ENCODE results near the gene PCYOX1L. TPM values are rescaled to one million over a fixed set of nuclear protein-coding genes. Genes with fewer than 3 reads are reported as not detected.
"Not testable (repeated sequence)": the region's sequence is repeated elsewhere in the genome, so short reads cannot be mapped to it uniquely, and the experiment has no call there.

The PCYOX1L gene
- total RNA-seq, 1 experiment from 2014 or later = 15.9 TPM

GRCh38 chr5:149391524-149391923 is 33.7 kb downstream of the PCYOX1L start:
- no peaks in the 10 kb centered on the region for H3K79me2 ChIP-seq (ENCODE audit: insufficient read depth, low read length)
- no peaks in the 10 kb centered on the region for H4K20me1 ChIP-seq (ENCODE audit: insufficient read depth)
- H3K4me1 ChIP-seq (ENCODE audit: control insufficient read depth in 1 of 2, insufficient read depth in 2 of 2, low read length in 2 of 2) = peaks cover 0 to 5% of the 10 kb centered on the region in 2 experiments; a peak in 1 of 4 replicates
- no peaks in the 10 kb centered on the region for H3K9me3 ChIP-seq (ENCODE audit: control insufficient read depth in 1 of 2, insufficient read depth in 1 of 2, low read depth in 1 of 2, low read length in 2 of 2)
- TF ChIP-seq RAD21 (IDR thresholded peaks at IDR 0.05; ENCODE audit: low read depth) (no peak), SRF (IDR thresholded peaks at IDR 0.05; ENCODE audit: low read depth) (no peak), SIN3A (IDR thresholded peaks at IDR 0.05; ENCODE audit: low read depth) (no peak), EZH2phosphoT487 (IDR thresholded peaks at IDR 0.05; ENCODE audit: borderline replicate concordance) (no peak)
- no peak overlapping the region for H3K4me3 ChIP-seq (replicated peaks in 1 of 2; ENCODE audit: low read depth in 1 of 2, low read length in 2 of 2)
- H3K9me2 ChIP-seq (ENCODE audit: insufficient read depth) = no peaks in the 10 kb centered on the region
- DNase-seq (ENCODE audit: low read depth, low spot score) = no peak
- no TSS peak for BruUV-seq (replicated peaks)
- H3K27ac ChIP-seq (ENCODE audit: low read depth, low read length) = no peak overlapping the region
- POLR2A ChIA-PET = no interaction called here
- H3K27me3 ChIP-seq (ENCODE audit: insufficient read depth, low read length) = no peaks in the 10 kb centered on the region
- H3K4me2 ChIP-seq (ENCODE audit: low read length) = no peak overlapping the region
- no peak overlapping the region for H3K9ac ChIP-seq (ENCODE audit: low read length)
- no peaks in the 10 kb centered on the region for H3K36me3 ChIP-seq (ENCODE audit: control insufficient read depth in 1 of 2, insufficient read depth in 2 of 2, low read length in 2 of 2)
- RAD21 ChIA-PET (ENCODE audit: low non-redundant PET in 1 of 2, low total read pairs in 2 of 2, uncharacterized antibody in 2 of 2, unreplicated experiment in 2 of 2) = no interaction called here
- CTCF ChIA-PET = no interaction called here
- ATAC-seq = no peak
- intact Hi-C loops (cut with micrococcal nuclease) = no loop called here
- no peak overlapping the region for H2AFZ ChIP-seq (ENCODE audit: low read depth, low read length, poor library complexity, severe bottlenecking)

GRCh38 chr5:149392718-149393117 is 34.9 kb downstream of the PCYOX1L start:
- intact Hi-C loops (cut with micrococcal nuclease) = no loop called here
- RAD21 ChIA-PET (ENCODE audit: low non-redundant PET in 1 of 2, low total read pairs in 2 of 2, uncharacterized antibody in 2 of 2, unreplicated experiment in 2 of 2) = no interaction called here
- Histone ChIP-seq H3K9me3 (ENCODE audit: control insufficient read depth in 1 of 2, insufficient read depth in 1 of 2, low read depth in 1 of 2, low read length in 2 of 2) (no peaks in the 10 kb centered on the region), H2AFZ (ENCODE audit: low read depth, low read length, poor library complexity, severe bottlenecking) (no peak overlapping the region), H3K36me3 (ENCODE audit: control insufficient read depth in 1 of 2, insufficient read depth in 2 of 2, low read length in 2 of 2) (no peaks in the 10 kb centered on the region), H3K9ac (ENCODE audit: low read length) (no peak overlapping the region), H3K4me2 (ENCODE audit: low read length) (no peak overlapping the region), H3K27me3 (ENCODE audit: insufficient read depth, low read length) (no peaks in the 10 kb centered on the region), H3K27ac (ENCODE audit: low read depth, low read length) (no peak overlapping the region), H3K9me2 (ENCODE audit: insufficient read depth) (no peaks in the 10 kb centered on the region), H3K79me2 (ENCODE audit: insufficient read depth, low read length) (no peaks in the 10 kb centered on the region), H3K4me3 (replicated peaks in 1 of 2; ENCODE audit: low read depth in 1 of 2, low read length in 2 of 2) (no peak overlapping the region), H4K20me1 (ENCODE audit: insufficient read depth) (no peaks in the 10 kb centered on the region), H3K4me1 (ENCODE audit: control insufficient read depth in 1 of 2, insufficient read depth in 2 of 2, low read length in 2 of 2) (peaks cover 0 to 5% of the 10 kb centered on the region in 2 experiments; a peak in 1 of 4 replicates)
- CTCF ChIA-PET = no interaction called here
- DNase-seq (ENCODE audit: low read depth, low spot score) (no peak), ATAC-seq (peak; percentile 67)
- no TSS peak for BruUV-seq (replicated peaks)
- POLR2A ChIA-PET = no interaction called here
- TF ChIP-seq POLR2AphosphoS5 (IDR thresholded peaks at IDR 0.05; ENCODE audit: low read depth, low read length) (no peak), ATF3 (IDR thresholded peaks at IDR 0.05) (no peak), ZBTB33 (IDR thresholded peaks at IDR 0.05; ENCODE audit: extremely low read depth, insufficient replicate concordance, low read length) (no peak), FOSL1 (IDR thresholded peaks at IDR 0.05; ENCODE audit: low read depth) (0 out of 2 replicates have a peak, but pooled peaks have one; percentile 19), YY1 (IDR thresholded peaks at IDR 0.05; ENCODE audit: extremely low read depth, insufficient replicate concordance, low read depth, low read length) (no peak), TCF7L2 (IDR thresholded peaks at IDR 0.05; ENCODE audit: borderline replicate concordance, extremely low read depth, insufficient read depth, insufficient read length) (no peak), ELF1 (IDR thresholded peaks at IDR 0.05; ENCODE audit: borderline replicate concordance, low read depth) (no peak), SIN3A (IDR thresholded peaks at IDR 0.05; ENCODE audit: low read depth) (no peak), CBX3 (IDR thresholded peaks at IDR 0.05; ENCODE audit: low read depth) (no peak), SRF (IDR thresholded peaks at IDR 0.05; ENCODE audit: low read depth) (no peak), JUND (IDR thresholded peaks at IDR 0.05) (0 out of 2 replicates have a peak, but pooled peaks have one; percentile 24)

- H3K36me3 ChIP-seq (ENCODE audit: control insufficient read depth in 1 of 2, insufficient read depth in 2 of 2, low read length in 2 of 2); ATAC-seq: not testable (repeated sequence)
These were observed 37.1 kb downstream of the PCYOX1L start for GRCh38 chr5:149394996-149395395.

More at GRCh38 chr5:149394996-149395395, 37.1 kb downstream of the PCYOX1L start:
- H3K9me2 ChIP-seq (ENCODE audit: insufficient read depth); H3K27me3 ChIP-seq (ENCODE audit: insufficient read depth, low read length); H3K9ac ChIP-seq (ENCODE audit: low read length); H3K4me2 ChIP-seq (ENCODE audit: low read length); BruUV-seq (replicated peaks); H3K4me1 ChIP-seq (ENCODE audit: control insufficient read depth in 1 of 2, insufficient read depth in 2 of 2, low read length in 2 of 2); H2AFZ ChIP-seq (ENCODE audit: low read depth, low read length, poor library complexity, severe bottlenecking); RAD21 ChIA-PET (ENCODE audit: low non-redundant PET in 1 of 2, low total read pairs in 2 of 2, uncharacterized antibody in 2 of 2, unreplicated experiment in 2 of 2); H3K9me3 ChIP-seq (ENCODE audit: control insufficient read depth in 1 of 2, insufficient read depth in 1 of 2, low read depth in 1 of 2, low read length in 2 of 2); POLR2A ChIA-PET; H4K20me1 ChIP-seq (ENCODE audit: insufficient read depth); H3K27ac ChIP-seq (ENCODE audit: low read depth, low read length); intact Hi-C loops (cut with micrococcal nuclease); DNase-seq (ENCODE audit: low read depth, low spot score); H3K4me3 ChIP-seq (replicated peaks in 1 of 2; ENCODE audit: low read depth in 1 of 2, low read length in 2 of 2); H3K79me2 ChIP-seq (ENCODE audit: insufficient read depth, low read length); CTCF ChIA-PET: not testable (repeated sequence)
